Heart right ventricle (tissue), 16 donors: ENCODE data around the gene KIAA1671. TPM values are rescaled to one million over a fixed set of nuclear protein-coding genes. Genes with fewer than 3 reads are reported as not detected.
A peak's percentile ranks its signal among the peaks of the same experiment; 100 is the strongest.
"Not testable (repeated sequence)": the region's sequence is repeated elsewhere in the genome, so short reads cannot be mapped to it uniquely, and the experiment has no call there.

Experiments
- ATAC-seq, 8 donors: fragments of 200-7000 bp; cut with Tn5 transposase; one replicate each; pipeline ENCODE4 v1.9.1; 2020; ENCODE audit warnings: mild to moderate bottlenecking in 8 of 8, moderate library complexity in 8 of 8, moderate number of reproducible peaks in 1 of 8
- DNase-seq, 2 donors: peaks; one replicate each; pipeline ENCODE4 v3.0.0-alpha.2; 2020
- H3K27ac ChIP-seq, 10 donors: fragments of 200-600 bp; sonication (generic) in 2 of 10; one replicate each; pipeline versions ENCODE4 v1.5.0 to v1.8.0; 2020 to 2022; ENCODE audit warnings: mild to moderate bottlenecking in 3 of 10
- H3K27me3 ChIP-seq, 7 donors: fragments of 200-600 bp; one replicate each; pipeline ENCODE4 v1.8.0; 2021 to 2022; ENCODE audit warnings: mild to moderate bottlenecking in 2 of 7
- H3K36me3 ChIP-seq, 9 donors: fragments of 200-600 bp; sonication (generic) in 1 of 9; one replicate each; pipeline versions ENCODE4 v1.5.0 to v1.8.0; 2020 to 2022; ENCODE audit warnings: mild to moderate bottlenecking in 2 of 9
- H3K4me1 ChIP-seq, 9 donors: fragments of 200-600 bp; sonication (generic) in 1 of 9; one replicate each; pipeline versions ENCODE4 v1.5.0 to v1.8.0; 2020 to 2022; ENCODE audit warnings: mild to moderate bottlenecking in 4 of 9
- H3K4me3 ChIP-seq, 10 donors: fragments of 200-600 bp; sonication (generic) in 2 of 10; one replicate each; pipeline versions ENCODE4 v1.5.0 to v1.8.0; 2020 to 2022; ENCODE audit warnings: mild to moderate bottlenecking in 7 of 10, moderate library complexity in 2 of 10
- H3K9me3 ChIP-seq, 11 donors: fragments of 200-600 bp in 10 of 11; sonication (generic) in 2 of 11; one replicate each; pipeline versions ENCODE4 v1.5.0 to v1.8.0; 2013 to 2022; ENCODE audit warnings: mild to moderate bottlenecking in 2 of 11, control low read depth in 1 of 11, moderate library complexity in 1 of 11
- WGBS, 2 donors: extraction: QIAGEN DNeasy Blood & Tissue Kit; methylation state at CpG; one replicate each; pipeline ENCODE4 v1.1.7; 2013; ENCODE audit warnings: inconsistent platforms in 1 of 2; 5-methylcytosine and 5-hydroxymethylcytosine counted together
- intact Hi-C, 10 donors: fragments of 100-400 bp; cut with DNase I; formaldehyde crosslinking; loops; one replicate each; pipeline versions ENCODE4 v1.11.1 to v1.14.2; 2022
- polyA plus RNA-seq, 2 donors: library from polyadenylated mRNA; stranded (reverse); fragments of 200-250 nt; gene quantifications; one replicate each; pipeline ENCODE4 v1.2.3, GENCODE V29; 2013
- total RNA-seq, 10 donors: library from RNA; stranded (reverse); fragmentation: NEBNext Ultra II Directional in 3 of 10; extraction: Animal tissue kit (Norgen Biotek cat#: 25700) in 3 of 10; gene quantifications; one replicate each; pipeline versions ENCODE4 v1.2.1 to v1.2.4, GENCODE V29; 2021 to 2023
- TF ChIP-seq, protein P1 (sequence below), 9 donors: fragments of 200-600 bp; sonication (generic) in 2 of 9; IDR thresholded peaks; one replicate each; pipeline versions ENCODE4 v1.5.0 to v1.8.0; 2021 to 2022; ENCODE audit warnings: antibody characterized with exemption in 9 of 9, mild to moderate bottlenecking in 5 of 9, moderate library complexity in 1 of 9
- donor health status: Arrhythmogenic right ventricular cardiomyopathy.
- donor health status: ischemic (EF 13 %, LVEDD 7.1; RV severe dilation, severe dysfunction).
- donor health status: healthy with polysubstance abuse.
- donor health status: DM: no; HTN: yes; CAD: no.
- donor health status: DM: no; HTN: no; CAD: no.
- donor health status: ischemic (EF 25% LVEDD 6.9; RV normal size, moderate dysfunction).
- donor health status: ischemic (EF 25% LVEDD 5.7; RV mildly dilated, moderate dysfunction).
- donor health status: healthy.
- donor health status: DM: yes; HTN: yes; CAD: no.
- donor health status: Ischemic cardiomyopathy.
- donor health status: ischemic (EF 35%, LVEDD 5.7; RV mildly dilated, moderate dysfunction).
- donor health status: nonischemic (EF 11% LVEDD 7.7; RV severe dilation, severe dysfunction).
- donor health status: DM: yes; HTN: yes; CAD: no.
- donor health status: PGD.
- donor health status: ischemic (EF 29% LVEDD 5.4; RV normal size, mild dysfunction).
- donor health status: nonischemic (EF 23%, LVEDD 6.1; RV moderate dilation, normal function).

Gene KIAA1671
- total and polyA plus RNA-seq, 12 donors: 2.9 to 26.2 (median 13.7) TPM

DNA sequence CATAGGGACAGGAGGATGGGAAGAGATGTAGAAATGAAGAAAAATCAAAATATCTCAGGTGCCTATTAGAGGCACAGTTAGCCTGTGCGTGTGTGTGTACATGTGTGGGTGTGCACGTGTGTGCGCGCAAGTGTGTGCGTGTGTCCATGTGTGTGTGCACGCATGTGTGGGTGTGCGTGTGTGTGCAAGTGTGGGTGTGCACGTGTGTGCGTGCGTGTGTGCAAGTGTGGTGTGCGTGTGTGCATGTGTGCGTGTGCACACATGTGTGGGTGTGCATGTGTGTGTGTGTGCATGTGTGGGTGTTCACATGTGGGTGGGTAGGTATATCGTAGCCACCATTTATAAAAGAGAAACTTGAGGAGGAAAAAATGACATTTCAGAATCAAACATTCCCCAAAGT lies 276.3 kb downstream of the KIAA1671 start:
- Histone ChIP-seq H3K4me1 (no peaks in the 10 kb centered on the region), H3K36me3 (no peaks in the 10 kb centered on the region), H3K27me3 (peaks cover 3 to 24% (median 16%) of the 10 kb centered on the region in 7 donors), H3K9me3 (no peaks in the 10 kb centered on the region), H3K4me3 (no peak overlapping the region), H3K27ac (no peak overlapping the region)
- WGBS, 2 donors: 87 to 95% methylated on average over 13 of the region's 13 CpGs
- ATAC-seq: no peak
- DNase-seq: no peak
- intact Hi-C loops: no loop called here
- TF ChIP-seq, protein P1, sequence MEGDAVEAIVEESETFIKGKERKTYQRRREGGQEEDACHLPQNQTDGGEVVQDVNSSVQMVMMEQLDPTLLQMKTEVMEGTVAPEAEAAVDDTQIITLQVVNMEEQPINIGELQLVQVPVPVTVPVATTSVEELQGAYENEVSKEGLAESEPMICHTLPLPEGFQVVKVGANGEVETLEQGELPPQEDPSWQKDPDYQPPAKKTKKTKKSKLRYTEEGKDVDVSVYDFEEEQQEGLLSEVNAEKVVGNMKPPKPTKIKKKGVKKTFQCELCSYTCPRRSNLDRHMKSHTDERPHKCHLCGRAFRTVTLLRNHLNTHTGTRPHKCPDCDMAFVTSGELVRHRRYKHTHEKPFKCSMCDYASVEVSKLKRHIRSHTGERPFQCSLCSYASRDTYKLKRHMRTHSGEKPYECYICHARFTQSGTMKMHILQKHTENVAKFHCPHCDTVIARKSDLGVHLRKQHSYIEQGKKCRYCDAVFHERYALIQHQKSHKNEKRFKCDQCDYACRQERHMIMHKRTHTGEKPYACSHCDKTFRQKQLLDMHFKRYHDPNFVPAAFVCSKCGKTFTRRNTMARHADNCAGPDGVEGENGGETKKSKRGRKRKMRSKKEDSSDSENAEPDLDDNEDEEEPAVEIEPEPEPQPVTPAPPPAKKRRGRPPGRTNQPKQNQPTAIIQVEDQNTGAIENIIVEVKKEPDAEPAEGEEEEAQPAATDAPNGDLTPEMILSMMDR (IDR thresholded peaks at IDR 0.05): no peak

GRCh38 chr22:25230760-25231159 lies 278.2 kb downstream of the KIAA1671 start:
- not testable (repeated sequence) for H3K4me3 ChIP-seq, H3K4me1 ChIP-seq, ATAC-seq, H3K9me3 ChIP-seq, H3K36me3 ChIP-seq, H3K27ac ChIP-seq, DNase-seq
- WGBS, 2 donors: 79 to 83% methylated on average over 2 of the region's 2 CpGs
- H3K27me3 ChIP-seq: peaks cover 5 to 26% (median 13%) of the 10 kb centered on the region in 7 donors
- intact Hi-C loops: loop anchor here in 1 of 10 donors (10.0 kb wide), 1 partner anchor 104 kb away; no protein-coding TSS in a partner anchor

GRCh38 chr22:25232301-25232700 lies 279.8 kb downstream of the KIAA1671 start:
- Histone ChIP-seq H3K27ac (no peak overlapping the region), H3K36me3 (no peaks in the 10 kb centered on the region), H3K4me3 (no peak overlapping the region), H3K9me3 (no peaks in the 10 kb centered on the region), H3K27me3 (peaks cover 5 to 38% (median 23%) of the 10 kb centered on the region in 7 donors), H3K4me1 (peaks cover 0 to 6% (median 0%) of the 10 kb centered on the region in 9 donors)
- intact Hi-C loops: loop anchor here in 1 of 10 donors (10.0 kb wide), 1 partner anchor 102 kb away; no protein-coding TSS in a partner anchor
- DNase-seq (no peak), ATAC-seq (no peak)
- WGBS, 2 donors: 66 to 80% methylated on average over 5 of the region's 5 CpGs
- TF ChIP-seq, protein P1 (IDR thresholded peaks at IDR 0.05): no peak

- H3K27ac ChIP-seq, DNase-seq, ATAC-seq, H3K4me3 ChIP-seq, H3K36me3 ChIP-seq, H3K4me1 ChIP-seq, H3K9me3 ChIP-seq: not testable (repeated sequence)
- intact Hi-C loops: loop anchor here in 1 of 10 donors (10.0 kb wide), 1 partner anchor 101 kb away; no protein-coding TSS in a partner anchor
- peaks cover 5 to 45% (median 27%) of the 10 kb centered on the region in 7 donors for H3K27me3 ChIP-seq
Observed at GRCh38 chr22:25233706-25234105, 281.2 kb downstream of the KIAA1671 start.

DNA sequence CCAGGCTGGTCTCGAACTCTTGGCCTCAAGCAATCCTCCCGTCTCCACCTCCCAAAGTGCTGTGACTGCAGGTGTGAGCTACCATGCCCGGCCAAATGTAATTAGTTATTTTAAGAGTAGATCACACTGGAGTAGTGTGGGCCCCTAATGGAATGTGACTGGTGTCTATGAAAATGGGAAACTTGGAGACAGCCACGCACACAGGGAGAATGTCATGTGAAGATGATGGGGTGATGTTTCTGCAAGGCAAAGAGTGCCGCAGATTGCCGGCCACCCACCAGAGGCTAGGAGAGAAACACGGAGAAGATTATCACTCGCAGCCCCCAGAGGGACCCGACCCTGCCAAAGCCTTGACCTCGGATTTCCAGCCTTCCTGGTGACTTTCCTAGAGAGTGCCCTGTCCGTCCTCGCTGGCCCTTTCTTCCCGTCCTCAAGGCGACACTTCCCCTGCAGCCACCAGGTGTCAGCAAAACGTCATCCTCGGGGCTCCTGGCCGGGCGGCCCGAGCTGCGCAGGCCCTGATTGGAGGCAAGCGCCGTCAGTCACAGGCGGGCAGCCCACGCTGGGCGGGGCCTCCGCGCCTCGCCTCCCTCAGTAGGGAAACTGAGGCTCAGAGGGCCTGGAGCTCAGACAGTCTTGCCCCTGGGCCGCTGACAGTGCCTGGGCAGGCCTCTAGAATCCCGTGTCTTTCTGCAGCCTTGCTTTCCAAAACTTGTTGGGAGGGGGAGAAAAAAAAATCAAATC lies 283.2 kb downstream of the KIAA1671 start:
- H3K27me3 ChIP-seq: peaks cover 5 to 53% (median 27%) of the 10 kb centered on the region in 7 donors
- intact Hi-C loops: loop anchor here in 2 of 10 donors (5.0 to 10.0 kb wide), 2 partner anchors 97 to 99 kb away; no protein-coding TSS in a partner anchor
- no peak overlapping the region for H3K27ac ChIP-seq
- DNase-seq (peak; percentile 80), ATAC-seq (peak; percentile 78 to 95 (median 92))
- 11 to 12% methylated on average over 30 of the region's 30 CpGs for WGBS, 2 donors
- H3K4me3 ChIP-seq: no peak overlapping the region
- H3K36me3 ChIP-seq: no peaks in the 10 kb centered on the region
- no peaks in the 10 kb centered on the region for H3K9me3 ChIP-seq
- H3K4me1 ChIP-seq: peaks cover 0 to 6% (median 0%) of the 10 kb centered on the region in 9 donors
- TF ChIP-seq, protein P1 (IDR thresholded peaks at IDR 0.05): peak; percentile 25 to 75 (median 66)
